Measurements from ENCODE around the gene RUFY1. TPM values are rescaled to one million over a fixed set of nuclear protein-coding genes. Genes with fewer than 3 reads are reported as not detected.

Gene RUFY1
- total and polyA plus RNA-seq, 9 of the 15 experiments (the other 6 are each of a cell fraction or from before 2014, with no cell fraction given), result 5.0 to 41.7 (median 29.6) TPM

DNA sequence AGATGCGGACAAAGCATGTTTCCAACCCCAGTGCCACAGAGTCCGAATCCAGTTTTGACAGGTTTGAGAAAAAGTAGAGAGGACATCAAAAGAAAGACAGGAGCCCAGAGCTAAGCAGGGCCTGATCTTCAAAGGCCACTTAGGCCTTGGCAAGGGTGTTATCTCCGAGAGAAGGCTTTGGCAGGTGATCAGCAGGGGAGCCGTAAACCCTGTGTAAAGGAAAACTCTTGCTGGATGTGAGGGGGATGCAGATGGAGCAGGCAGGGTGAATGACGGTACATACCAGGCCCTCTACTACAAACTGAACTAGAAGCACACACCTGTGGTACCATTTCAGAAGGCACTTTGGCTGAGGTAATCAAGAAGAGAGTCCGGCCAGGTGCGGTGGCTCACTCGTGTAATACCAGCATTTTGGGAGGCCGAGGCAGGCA, 74.5 kb downstream of the RUFY1 start:
- peak overlapping the region; percentile 99 for H3K27ac ChIP-seq (ENCODE audit: extremely low read depth, low read depth, low read length)
- DNase-seq (ENCODE audit: extremely low read depth in 1 of 4, low spot score in 3 of 4) (peak in 1 of 4 experiments; percentile 49), FAIRE-seq (no peak), ATAC-seq (no peak)
- H3K4me2 ChIP-seq (ENCODE audit: insufficient read depth, low read length), result peak overlapping the region; percentile 93
- peaks cover 47% of the 10 kb centered on the region for H3K79me2 ChIP-seq (ENCODE audit: control insufficient read depth, insufficient read depth, low read length)
- ChIA-PET CTCF (ENCODE audit: low intra/inter-chr PET ratio) (no interaction called here), POLR2A (interaction anchor here (1.5 to 6.6 kb wide), 6 partner anchors 15 to 108 kb away, joined by 3 to 181 read pairs (median 12); partner anchors contain the start of gene MAML1)
- in situ Hi-C loops (cut with MboI), result no loop called here
- no peaks in the 10 kb centered on the region for H3K27me3 ChIP-seq (ENCODE audit: control insufficient read depth in 2 of 2, insufficient read depth in 2 of 2, low read length in 2 of 2)
- H3K4me3 ChIP-seq, result peak overlapping the region; percentile 95
- peak overlapping the region; percentile 97 to 99 for H3K9ac ChIP-seq (ENCODE audit: insufficient read depth in 1 of 2, low read depth in 2 of 2, low read length in 2 of 2)
- peak overlapping the region; percentile 87 for H2AFZ ChIP-seq (ENCODE audit: low read depth, low read length)
- intact Hi-C loops (cut with micrococcal nuclease), result loop anchor here (5.0 kb wide), 2 partner anchors 73 to 197 kb away; partner anchors contain the start of genes RUFY1 and SQSTM1
- WGBS (ENCODE audit: insufficient coverage, low coverage, missing lambda C conversion rate), result 59% methylated on average over 8 of the region's 9 CpGs
- no peaks in the 10 kb centered on the region for H3K9me3 ChIP-seq (replicated peaks; ENCODE audit: control insufficient read depth, insufficient read depth, low read depth, low read length)
- peaks cover 27% of the 10 kb centered on the region for H3K36me3 ChIP-seq (ENCODE audit: control insufficient read depth, insufficient read depth, low read length)
- BruUV-seq (replicated peaks), result no TSS peak
- peaks cover 27% of the 10 kb centered on the region for H4K20me1 ChIP-seq (replicated peaks; ENCODE audit: control insufficient read depth, insufficient read depth, low read length)
- peaks cover 20 to 24% of the 10 kb centered on the region in 2 experiments for H3K4me1 ChIP-seq (replicated peaks in 1 of 2; ENCODE audit: control insufficient read depth in 2 of 2, insufficient read depth in 2 of 2, low read length in 2 of 2)
- no peaks in the 10 kb centered on the region for H3K9me1 ChIP-seq (ENCODE audit: control insufficient read depth, insufficient read depth, low read length)
- TF ChIP-seq HMG20A (CRISPR knock-in tag; conservative IDR thresholded peaks at IDR 0.05), result no peak
- TF ChIP-seq, protein P1, sequence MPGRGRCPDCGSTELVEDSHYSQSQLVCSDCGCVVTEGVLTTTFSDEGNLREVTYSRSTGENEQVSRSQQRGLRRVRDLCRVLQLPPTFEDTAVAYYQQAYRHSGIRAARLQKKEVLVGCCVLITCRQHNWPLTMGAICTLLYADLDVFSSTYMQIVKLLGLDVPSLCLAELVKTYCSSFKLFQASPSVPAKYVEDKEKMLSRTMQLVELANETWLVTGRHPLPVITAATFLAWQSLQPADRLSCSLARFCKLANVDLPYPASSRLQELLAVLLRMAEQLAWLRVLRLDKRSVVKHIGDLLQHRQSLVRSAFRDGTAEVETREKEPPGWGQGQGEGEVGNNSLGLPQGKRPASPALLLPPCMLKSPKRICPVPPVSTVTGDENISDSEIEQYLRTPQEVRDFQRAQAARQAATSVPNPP (IDR thresholded peaks at IDR 0.05; ENCODE audit: borderline replicate concordance, insufficient read depth, insufficient read length), result no peak
- TF ChIP-seq NONO (IDR thresholded peaks at IDR 0.05; ENCODE audit: low read depth in 2 of 2, low read length in 1 of 2), result no peak
- TF ChIP-seq ZNF561 (CRISPR knock-in tag; conservative IDR thresholded peaks at IDR 0.05), result no peak
- TF ChIP-seq ZNF644 (tag; IDR thresholded peaks at IDR 0.05; ENCODE audit: low read depth), result no peak
- no peak for TF ChIP-seq RCOR1 (IDR thresholded peaks at IDR 0.05; ENCODE audit: borderline replicate concordance in 1 of 2, low read depth in 2 of 2, low read length in 2 of 2)
- TF ChIP-seq, protein P2, sequence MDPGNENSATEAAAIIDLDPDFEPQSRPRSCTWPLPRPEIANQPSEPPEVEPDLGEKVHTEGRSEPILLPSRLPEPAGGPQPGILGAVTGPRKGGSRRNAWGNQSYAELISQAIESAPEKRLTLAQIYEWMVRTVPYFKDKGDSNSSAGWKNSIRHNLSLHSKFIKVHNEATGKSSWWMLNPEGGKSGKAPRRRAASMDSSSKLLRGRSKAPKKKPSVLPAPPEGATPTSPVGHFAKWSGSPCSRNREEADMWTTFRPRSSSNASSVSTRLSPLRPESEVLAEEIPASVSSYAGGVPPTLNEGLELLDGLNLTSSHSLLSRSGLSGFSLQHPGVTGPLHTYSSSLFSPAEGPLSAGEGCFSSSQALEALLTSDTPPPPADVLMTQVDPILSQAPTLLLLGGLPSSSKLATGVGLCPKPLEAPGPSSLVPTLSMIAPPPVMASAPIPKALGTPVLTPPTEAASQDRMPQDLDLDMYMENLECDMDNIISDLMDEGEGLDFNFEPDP (CRISPR knock-in tag; IDR thresholded peaks at IDR 0.05), result no peak
- TF ChIP-seq PRPF4 (IDR thresholded peaks at IDR 0.05; ENCODE audit: insufficient read depth, low read depth, low read length, poor library complexity, severe bottlenecking), result no peak
- TF ChIP-seq DNMT1 (IDR thresholded peaks at IDR 0.05), result no peak
- TF ChIP-seq, protein P3, sequence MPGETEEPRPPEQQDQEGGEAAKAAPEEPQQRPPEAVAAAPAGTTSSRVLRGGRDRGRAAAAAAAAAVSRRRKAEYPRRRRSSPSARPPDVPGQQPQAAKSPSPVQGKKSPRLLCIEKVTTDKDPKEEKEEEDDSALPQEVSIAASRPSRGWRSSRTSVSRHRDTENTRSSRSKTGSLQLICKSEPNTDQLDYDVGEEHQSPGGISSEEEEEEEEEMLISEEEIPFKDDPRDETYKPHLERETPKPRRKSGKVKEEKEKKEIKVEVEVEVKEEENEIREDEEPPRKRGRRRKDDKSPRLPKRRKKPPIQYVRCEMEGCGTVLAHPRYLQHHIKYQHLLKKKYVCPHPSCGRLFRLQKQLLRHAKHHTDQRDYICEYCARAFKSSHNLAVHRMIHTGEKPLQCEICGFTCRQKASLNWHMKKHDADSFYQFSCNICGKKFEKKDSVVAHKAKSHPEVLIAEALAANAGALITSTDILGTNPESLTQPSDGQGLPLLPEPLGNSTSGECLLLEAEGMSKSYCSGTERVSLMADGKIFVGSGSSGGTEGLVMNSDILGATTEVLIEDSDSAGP (CRISPR knock-in tag; IDR thresholded peaks at IDR 0.05), result no peak
- TF ChIP-seq, protein P4, sequence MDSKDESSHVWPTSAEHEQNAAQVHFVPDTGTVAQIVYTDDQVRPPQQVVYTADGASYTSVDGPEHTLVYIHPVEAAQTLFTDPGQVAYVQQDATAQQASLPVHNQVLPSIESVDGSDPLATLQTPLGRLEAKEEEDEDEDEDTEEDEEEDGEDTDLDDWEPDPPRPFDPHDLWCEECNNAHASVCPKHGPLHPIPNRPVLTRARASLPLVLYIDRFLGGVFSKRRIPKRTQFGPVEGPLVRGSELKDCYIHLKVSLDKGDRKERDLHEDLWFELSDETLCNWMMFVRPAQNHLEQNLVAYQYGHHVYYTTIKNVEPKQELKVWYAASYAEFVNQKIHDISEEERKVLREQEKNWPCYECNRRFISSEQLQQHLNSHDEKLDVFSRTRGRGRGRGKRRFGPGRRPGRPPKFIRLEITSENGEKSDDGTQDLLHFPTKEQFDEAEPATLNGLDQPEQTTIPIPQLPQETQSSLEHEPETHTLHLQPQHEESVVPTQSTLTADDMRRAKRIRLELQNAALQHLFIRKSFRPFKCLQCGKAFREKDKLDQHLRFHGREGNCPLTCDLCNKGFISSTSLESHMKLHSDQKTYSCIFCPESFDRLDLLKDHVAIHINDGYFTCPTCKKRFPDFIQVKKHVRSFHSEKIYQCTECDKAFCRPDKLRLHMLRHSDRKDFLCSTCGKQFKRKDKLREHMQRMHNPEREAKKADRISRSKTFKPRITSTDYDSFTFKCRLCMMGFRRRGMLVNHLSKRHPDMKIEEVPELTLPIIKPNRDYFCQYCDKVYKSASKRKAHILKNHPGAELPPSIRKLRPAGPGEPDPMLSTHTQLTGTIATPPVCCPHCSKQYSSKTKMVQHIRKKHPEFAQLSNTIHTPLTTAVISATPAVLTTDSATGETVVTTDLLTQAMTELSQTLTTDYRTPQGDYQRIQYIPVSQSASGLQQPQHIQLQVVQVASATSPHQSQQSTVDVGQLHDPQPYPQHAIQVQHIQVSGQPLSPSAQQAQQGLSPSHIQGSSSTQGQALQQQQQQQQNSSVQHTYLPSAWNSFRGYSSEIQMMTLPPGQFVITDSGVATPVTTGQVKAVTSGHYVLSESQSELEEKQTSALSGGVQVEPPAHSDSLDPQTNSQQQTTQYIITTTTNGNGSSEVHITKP (IDR thresholded peaks at IDR 0.05; ENCODE audit: partially characterized antibody), result no peak
- no peak for TF ChIP-seq HNRNPH1 (optimal IDR thresholded peaks at IDR 0.05; ENCODE audit: low read depth, low read length)
